Suprapubic skin (tissue), 4 donors: ENCODE data around the gene KIF19.

Experiments used
- EP300 ChIP-seq: sonication (generic); formaldehyde crosslinking; IDR thresholded peaks from one replicate; pipeline ENCODE4 v1.6.1; 2017; ENCODE audit warnings: antibody characterized with exemption
- POLR2A ChIP-seq, 2 donors: fragments of 450-650 bp; IDR thresholded peaks; one replicate each; pipeline ENCODE4 v1.6.1; 2017; ENCODE audit warnings: antibody characterized with exemption in 2 of 2, mild to moderate bottlenecking in 2 of 2, moderate library complexity in 2 of 2
- POLR2AphosphoS5 ChIP-seq, 3 donors: sonication (generic); formaldehyde crosslinking; IDR thresholded peaks; one replicate each; pipeline ENCODE4 v1.6.1; 2017; ENCODE audit warnings: antibody characterized with exemption in 3 of 3
- TF ChIP-seq, protein P1 (sequence below), 2 donors: fragments of 200-600 bp in 1 of 2; fragments of 450-650 bp in 1 of 2; sonication (generic) in 1 of 2; IDR thresholded peaks; one replicate each; pipeline ENCODE4 v1.5.1; 2016 to 2019; ENCODE audit warnings: antibody characterized with exemption in 2 of 2, mild to moderate bottlenecking in 1 of 2, moderate library complexity in 1 of 2

DNA sequence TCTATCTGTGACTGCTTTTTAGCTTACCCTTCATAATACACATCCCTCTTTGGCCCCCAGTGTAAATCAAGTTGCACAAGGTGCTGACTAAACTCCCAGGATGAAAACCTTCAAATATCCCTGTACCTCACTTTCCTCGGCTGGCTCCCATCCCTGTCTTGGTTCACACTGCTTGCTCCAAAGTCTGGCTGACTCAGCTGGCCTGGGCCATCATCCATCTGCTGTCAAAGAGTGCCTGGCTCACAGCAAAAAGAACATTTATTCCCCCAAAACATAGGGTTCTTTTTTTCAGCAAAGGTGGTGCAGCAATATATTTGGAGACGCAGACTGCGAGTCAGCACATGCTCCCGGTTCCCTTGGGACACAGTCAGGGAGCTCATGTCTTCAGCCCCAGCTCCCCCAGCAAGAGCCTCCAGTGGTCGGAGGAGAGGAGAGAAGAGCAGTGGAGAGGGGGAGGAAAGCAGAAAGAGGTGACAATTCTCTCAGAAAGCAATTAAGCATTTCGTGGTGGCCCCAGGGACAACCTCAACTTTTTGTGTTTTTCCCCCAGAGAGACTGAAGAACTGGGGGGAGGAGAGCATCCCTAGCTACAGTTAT, 67.4 kb downstream of the KIF19 start:
- TF ChIP-seq POLR2AphosphoS5 (IDR thresholded peaks at IDR 0.05) (no peak), EP300 (no peak), POLR2A (IDR thresholded peaks at IDR 0.05) (no peak)
- TF ChIP-seq, protein P1, sequence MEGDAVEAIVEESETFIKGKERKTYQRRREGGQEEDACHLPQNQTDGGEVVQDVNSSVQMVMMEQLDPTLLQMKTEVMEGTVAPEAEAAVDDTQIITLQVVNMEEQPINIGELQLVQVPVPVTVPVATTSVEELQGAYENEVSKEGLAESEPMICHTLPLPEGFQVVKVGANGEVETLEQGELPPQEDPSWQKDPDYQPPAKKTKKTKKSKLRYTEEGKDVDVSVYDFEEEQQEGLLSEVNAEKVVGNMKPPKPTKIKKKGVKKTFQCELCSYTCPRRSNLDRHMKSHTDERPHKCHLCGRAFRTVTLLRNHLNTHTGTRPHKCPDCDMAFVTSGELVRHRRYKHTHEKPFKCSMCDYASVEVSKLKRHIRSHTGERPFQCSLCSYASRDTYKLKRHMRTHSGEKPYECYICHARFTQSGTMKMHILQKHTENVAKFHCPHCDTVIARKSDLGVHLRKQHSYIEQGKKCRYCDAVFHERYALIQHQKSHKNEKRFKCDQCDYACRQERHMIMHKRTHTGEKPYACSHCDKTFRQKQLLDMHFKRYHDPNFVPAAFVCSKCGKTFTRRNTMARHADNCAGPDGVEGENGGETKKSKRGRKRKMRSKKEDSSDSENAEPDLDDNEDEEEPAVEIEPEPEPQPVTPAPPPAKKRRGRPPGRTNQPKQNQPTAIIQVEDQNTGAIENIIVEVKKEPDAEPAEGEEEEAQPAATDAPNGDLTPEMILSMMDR (IDR thresholded peaks at IDR 0.05), result no peak
